GM12865 (cell line): Measurements from ENCODE around the gene VTCN1.

Experiments
- DNase-seq: peaks from one replicate; pipeline ENCODE4 v3.0.0; 2010; ENCODE audit warnings: low read depth
- H3K4me3 ChIP-seq: 2 replicates; pipeline ENCODE4 v1.5.1; 2011; ENCODE audit warnings: mild to moderate bottlenecking, low read depth, low read length, control low read depth
- TF ChIP-seq, protein P1 (sequence below): IDR thresholded peaks from 2 replicates; pipeline ENCODE4 v1.5.1; 2011; ENCODE audit warnings: low read length, control low read depth, low read depth, inconsistent platforms; ENCODE audit not compliant: insufficient read depth; ENCODE audit errors: missing control alignments

Gene VTCN1

DNA sequence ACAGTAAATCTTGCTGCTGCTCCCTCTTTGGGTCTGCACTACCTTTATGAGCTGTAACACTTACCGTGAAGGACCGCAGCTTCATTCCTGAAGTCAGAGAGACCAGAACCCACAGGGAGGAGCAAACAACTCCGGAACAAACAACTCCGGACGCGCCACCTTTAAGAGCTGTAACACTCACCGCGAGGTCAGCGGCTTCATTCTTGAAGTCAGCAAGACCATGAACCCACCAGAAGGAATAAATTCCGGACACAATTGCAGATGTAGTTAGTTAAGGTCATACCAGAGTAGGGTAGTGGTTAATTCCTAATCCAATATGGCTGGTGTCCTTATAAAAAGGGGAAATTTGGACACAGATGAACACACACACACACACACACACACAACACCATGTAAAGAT, 37.7 kb downstream of the VTCN1 start:
- TF ChIP-seq, protein P1, sequence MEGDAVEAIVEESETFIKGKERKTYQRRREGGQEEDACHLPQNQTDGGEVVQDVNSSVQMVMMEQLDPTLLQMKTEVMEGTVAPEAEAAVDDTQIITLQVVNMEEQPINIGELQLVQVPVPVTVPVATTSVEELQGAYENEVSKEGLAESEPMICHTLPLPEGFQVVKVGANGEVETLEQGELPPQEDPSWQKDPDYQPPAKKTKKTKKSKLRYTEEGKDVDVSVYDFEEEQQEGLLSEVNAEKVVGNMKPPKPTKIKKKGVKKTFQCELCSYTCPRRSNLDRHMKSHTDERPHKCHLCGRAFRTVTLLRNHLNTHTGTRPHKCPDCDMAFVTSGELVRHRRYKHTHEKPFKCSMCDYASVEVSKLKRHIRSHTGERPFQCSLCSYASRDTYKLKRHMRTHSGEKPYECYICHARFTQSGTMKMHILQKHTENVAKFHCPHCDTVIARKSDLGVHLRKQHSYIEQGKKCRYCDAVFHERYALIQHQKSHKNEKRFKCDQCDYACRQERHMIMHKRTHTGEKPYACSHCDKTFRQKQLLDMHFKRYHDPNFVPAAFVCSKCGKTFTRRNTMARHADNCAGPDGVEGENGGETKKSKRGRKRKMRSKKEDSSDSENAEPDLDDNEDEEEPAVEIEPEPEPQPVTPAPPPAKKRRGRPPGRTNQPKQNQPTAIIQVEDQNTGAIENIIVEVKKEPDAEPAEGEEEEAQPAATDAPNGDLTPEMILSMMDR, result no peak
- H3K4me3 ChIP-seq, result no peak overlapping the region
- DNase-seq, result no peak

DNA sequence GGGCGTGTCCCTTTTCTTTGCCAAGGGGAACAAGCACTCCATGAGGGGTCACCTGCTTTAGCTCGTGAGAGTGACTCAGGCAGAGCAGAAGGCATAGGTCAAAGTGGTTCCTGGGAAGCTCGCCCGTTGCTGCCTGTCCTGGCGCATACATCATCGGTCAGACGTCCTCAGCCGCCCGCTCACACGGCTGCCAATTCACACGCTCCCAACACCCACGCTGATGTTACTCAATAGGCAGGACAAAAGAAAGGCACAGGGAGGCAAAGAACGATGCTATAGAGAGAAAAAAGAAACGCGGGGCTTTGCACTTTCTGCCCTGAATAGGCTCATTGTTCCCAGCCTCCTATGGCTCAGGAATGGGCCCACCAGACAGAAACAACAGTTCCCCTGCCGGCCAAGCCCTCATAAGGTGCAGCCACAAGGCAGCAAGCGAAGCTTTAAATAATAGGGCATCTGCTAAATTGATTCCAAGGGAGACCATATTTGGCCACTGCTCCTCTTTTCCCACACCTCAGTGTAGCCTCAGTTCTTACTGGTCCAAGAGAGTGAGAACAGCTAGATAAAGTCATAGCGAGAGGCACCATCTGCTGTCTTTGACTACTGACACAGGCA, 38.7 kb downstream of the VTCN1 start:
- DNase-seq, result no peak
- TF ChIP-seq, protein P1, result no peak
- no peak overlapping the region for H3K4me3 ChIP-seq

DNA sequence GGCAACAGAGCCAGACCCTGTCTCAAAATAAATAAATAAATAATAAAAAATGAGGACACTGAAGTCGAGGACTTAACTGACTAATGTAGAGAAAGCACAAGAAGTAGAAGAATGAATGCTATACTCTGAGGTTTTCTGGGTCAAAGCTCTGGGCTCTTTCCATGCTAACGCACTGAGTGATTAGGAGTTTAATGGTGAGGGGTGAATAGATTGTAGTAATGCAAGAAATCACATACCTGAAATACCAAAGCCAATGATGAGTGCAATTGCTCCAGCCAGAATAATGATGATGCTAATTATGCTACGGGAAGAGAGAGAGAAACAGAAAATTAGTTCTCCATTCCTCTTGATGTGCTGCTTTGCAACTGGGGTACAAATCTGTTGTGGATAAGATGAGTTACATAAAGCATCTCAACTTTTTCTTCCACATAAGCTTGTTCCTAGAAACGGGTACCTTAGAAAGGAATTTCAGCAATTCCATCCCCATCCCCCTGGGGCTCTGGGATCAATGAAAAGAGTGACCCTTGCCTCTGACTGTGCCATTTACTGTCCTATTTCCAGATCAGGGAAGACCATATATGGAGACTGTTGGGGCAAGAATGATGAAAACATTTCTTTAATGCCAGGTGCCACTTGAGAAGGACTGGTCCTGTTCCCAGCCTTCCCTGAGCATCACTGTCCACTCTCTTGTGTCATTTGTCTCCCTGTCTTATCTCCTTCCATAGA, 40.7 kb downstream of the VTCN1 start:
- TF ChIP-seq, protein P1, result no peak
- H3K4me3 ChIP-seq, result no peak overlapping the region
- no peak for DNase-seq

DNA sequence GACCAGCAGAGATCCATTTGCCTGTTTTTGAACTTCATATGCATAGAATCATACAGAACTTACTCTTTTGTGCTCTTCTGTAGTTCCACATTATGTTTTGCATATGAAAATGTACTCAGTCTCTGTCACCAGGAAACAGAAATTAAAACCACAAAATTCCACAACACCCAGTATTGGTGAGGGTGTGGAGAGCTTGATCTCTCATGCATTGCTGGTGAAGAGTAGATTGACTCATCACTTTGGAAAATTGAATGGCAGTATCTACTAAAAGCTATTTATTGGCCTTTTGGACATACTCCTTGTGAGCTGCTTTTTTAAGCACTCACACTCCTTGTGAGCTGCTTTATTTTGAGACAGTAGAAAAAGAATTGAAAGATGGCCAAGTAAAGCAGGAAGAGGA, 43.3 kb downstream of the VTCN1 start:
- TF ChIP-seq, protein P1, result no peak
- DNase-seq, result no peak
- no peak overlapping the region for H3K4me3 ChIP-seq

DNA sequence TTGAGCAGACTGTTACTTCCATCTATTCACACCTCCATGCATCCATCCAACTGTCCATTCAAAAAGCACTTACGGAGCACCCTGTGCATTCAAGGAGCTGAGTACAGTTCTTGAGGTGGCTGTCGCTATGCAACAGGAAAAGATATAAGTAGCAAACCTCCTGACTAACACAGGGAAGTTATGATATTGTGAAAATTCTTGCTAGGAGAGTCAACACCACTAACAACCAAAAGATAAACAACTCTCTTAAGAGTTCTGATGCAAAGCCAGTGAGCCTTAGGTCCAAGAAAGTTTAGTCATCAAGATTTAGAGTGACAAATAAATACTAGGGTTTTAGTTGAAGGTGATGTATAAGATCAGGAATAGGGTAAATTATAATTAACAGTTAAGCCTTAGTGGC, 44.7 kb downstream of the VTCN1 start:
- no peak for DNase-seq
- TF ChIP-seq, protein P1, result no peak

DNA sequence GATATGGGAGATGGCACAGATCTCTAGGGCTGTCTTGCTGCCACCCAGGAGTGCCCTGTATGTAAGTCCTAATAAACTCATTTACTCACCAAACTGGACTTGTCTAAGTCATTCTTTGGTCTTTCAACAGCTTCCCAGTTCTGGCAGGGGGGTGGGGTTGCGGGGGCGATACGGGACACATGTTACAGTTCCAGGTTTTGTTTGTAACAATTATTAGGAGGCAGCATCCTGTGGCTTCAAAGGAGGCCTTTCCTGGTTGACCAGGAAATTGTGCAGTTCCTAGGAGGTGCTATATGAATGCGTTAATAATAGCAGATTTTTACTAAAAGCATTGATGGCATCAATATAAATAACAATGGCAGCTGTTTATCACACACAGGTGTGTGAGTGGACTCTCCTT, 46.5 kb downstream of the VTCN1 start:
- no peak overlapping the region for H3K4me3 ChIP-seq
- TF ChIP-seq, protein P1, result no peak
- DNase-seq, result no peak

More for the DNA sequence above, 44.7 kb downstream of the VTCN1 start:
- no peak overlapping the region for H3K4me3 ChIP-seq
